MM.1S (cell line): ENCODE measurements around the gene RCOR1.

Source experiments
- DNase-seq: peaks from one replicate; pipeline ENCODE4 v3.0.0-alpha.2; 2015
- H2AFZ ChIP-seq: fragments of 300-600 bp; sonication (generic); 2 replicates; pipeline ENCODE4 v1.6.0; 2016; ENCODE audit warnings: antibody characterized with exemption, low read length
- H3F3A ChIP-seq: fragments of 300-600 bp; sonication (generic); 2 replicates; pipeline ENCODE4 v1.6.1; 2016; ENCODE audit warnings: mild to moderate bottlenecking, antibody characterized with exemption, low read length, moderate library complexity, mixed read lengths; ENCODE audit not compliant: insufficient read depth
- H3K27ac ChIP-seq: fragments of 300-600 bp; sonication (generic); 2 replicates; pipeline ENCODE4 v1.5.1; 2016; ENCODE audit warnings: mild to moderate bottlenecking, low read length
- H3K27me3 ChIP-seq: fragments of 300-600 bp; sonication (generic); replicated peaks from 2 replicates; pipeline ENCODE4 v1.6.0; 2016; ENCODE audit warnings: low read length; ENCODE audit not compliant: insufficient read depth
- H3K36me3 ChIP-seq: fragments of 300-600 bp; sonication (generic); replicated peaks from 2 replicates; pipeline ENCODE4 v1.6.1; 2016; ENCODE audit warnings: mild to moderate bottlenecking, low read length, mixed read lengths; ENCODE audit not compliant: insufficient read depth
- H3K4me1 ChIP-seq: fragments of 300-600 bp; sonication (generic); 2 replicates; pipeline ENCODE4 v1.6.1; 2016; ENCODE audit warnings: low read length, mixed read lengths
- H3K4me2 ChIP-seq: fragments of 300-600 bp; sonication (generic); 2 replicates; pipeline ENCODE4 v1.6.0; 2016; ENCODE audit warnings: low read depth, low read length
- H3K4me3 ChIP-seq: fragments of 300-600 bp; sonication (generic); 2 replicates; pipeline ENCODE4 v1.5.1; 2016; ENCODE audit warnings: low read length, mixed read lengths
- H3K79me2 ChIP-seq: fragments of 300-600 bp; sonication (generic); 2 replicates; pipeline ENCODE4 v1.6.1; 2016; ENCODE audit warnings: mixed run types, low read length, mixed read lengths
- H3K9ac ChIP-seq: fragments of 300-600 bp; sonication (generic); 2 replicates; pipeline ENCODE4 v1.6.1; 2016; ENCODE audit warnings: low read length, mixed read lengths
- H3K9me2 ChIP-seq: fragments of 300-600 bp; sonication (generic); replicated peaks from 2 replicates; pipeline ENCODE4 v1.6.1; 2016; ENCODE audit warnings: mild to moderate bottlenecking, low read length, mixed read lengths; ENCODE audit not compliant: insufficient read depth
- H3K9me3 ChIP-seq: fragments of 300-600 bp; sonication (generic); replicated peaks from 2 replicates; pipeline ENCODE4 v1.6.1; 2016; ENCODE audit warnings: mild to moderate bottlenecking, low read length, mixed read lengths; ENCODE audit not compliant: insufficient read depth
- H4K20me1 ChIP-seq: fragments of 300-600 bp; sonication (generic); 2 replicates; pipeline ENCODE4 v1.6.1; 2016; ENCODE audit warnings: mild to moderate bottlenecking, low read length, moderate library complexity, mixed read lengths; ENCODE audit not compliant: insufficient read depth
- CTCF ChIP-seq: fragments of 300-600 bp; sonication (generic); IDR thresholded peaks from 2 replicates; pipeline ENCODE4 v1.5.1; 2016; ENCODE audit warnings: antibody characterized with exemption, low read length, mixed read lengths
- EZH2 ChIP-seq: fragments of 300-600 bp; sonication (generic); optimal IDR thresholded peaks from 2 replicates; pipeline ENCODE3; 2017; ENCODE audit warnings: low read depth, mild to moderate bottlenecking, antibody characterized with exemption, low read length, mixed read lengths
- EZH2phosphoT487 ChIP-seq: fragments of 300-600 bp; sonication (generic); IDR thresholded peaks from 2 replicates; pipeline ENCODE4 v1.6.1; 2018; ENCODE audit warnings: antibody characterized with exemption, low read length

RCOR1 gene

GRCh38 chr14:102583726-102584125 is 8.7 kb upstream of the RCOR1 start:
- no peaks in the 10 kb centered on the region for H3K4me1 ChIP-seq
- no peaks in the 10 kb centered on the region for H3K9me3 ChIP-seq
- TF ChIP-seq CTCF (no peak), EZH2phosphoT487 (no peak), EZH2 (no peak)
- H4K20me1 ChIP-seq = no peaks in the 10 kb centered on the region
- no peak for DNase-seq
- no peak overlapping the region for H3K4me3 ChIP-seq
- no peaks in the 10 kb centered on the region for H3K9me2 ChIP-seq
- H3K4me2 ChIP-seq = no peak overlapping the region
- no peak overlapping the region for H2AFZ ChIP-seq
- no peak overlapping the region for H3K9ac ChIP-seq
- H3K27ac ChIP-seq = no peak overlapping the region
- no peaks in the 10 kb centered on the region for H3K36me3 ChIP-seq
- no peaks in the 10 kb centered on the region for H3K27me3 ChIP-seq
- H3F3A ChIP-seq = no peaks in the 10 kb centered on the region
- H3K79me2 ChIP-seq = no peaks in the 10 kb centered on the region

GRCh38 chr14:102584871-102585869 is 7.3 kb upstream of the RCOR1 start:
- Histone ChIP-seq H4K20me1 (no peaks in the 10 kb centered on the region), H3K9ac (no peak overlapping the region), H2AFZ (no peak overlapping the region), H3K27me3 (no peaks in the 10 kb centered on the region), H3K4me3 (no peak overlapping the region), H3K36me3 (no peaks in the 10 kb centered on the region), H3K9me2 (no peaks in the 10 kb centered on the region), H3K9me3 (no peaks in the 10 kb centered on the region), H3K4me2 (no peak overlapping the region), H3K4me1 (no peaks in the 10 kb centered on the region), H3K79me2 (no peaks in the 10 kb centered on the region), H3K27ac (no peak overlapping the region), H3F3A (no peaks in the 10 kb centered on the region)
- TF ChIP-seq CTCF (no peak), EZH2 (no peak), EZH2phosphoT487 (no peak)
- DNase-seq = no peak

- Histone ChIP-seq H3K9ac (no peak overlapping the region), H3K4me1 (no peaks in the 10 kb centered on the region), H3K36me3 (no peaks in the 10 kb centered on the region), H3F3A (no peaks in the 10 kb centered on the region), H3K4me2 (no peak overlapping the region), H3K27me3 (no peaks in the 10 kb centered on the region), H3K9me2 (no peaks in the 10 kb centered on the region), H3K9me3 (no peaks in the 10 kb centered on the region), H3K4me3 (no peak overlapping the region), H3K79me2 (no peaks in the 10 kb centered on the region), H3K27ac (no peak overlapping the region), H4K20me1 (no peaks in the 10 kb centered on the region), H2AFZ (no peak overlapping the region)
- TF ChIP-seq EZH2 (no peak), EZH2phosphoT487 (no peak), CTCF (no peak)
- DNase-seq = no peak
Observed at GRCh38 chr14:102586420-102587104, 5.9 kb upstream of the RCOR1 start.
